AG09309 (cell line): ENCODE data around the gene ABHD17B.

Experiments used
- DNase-seq: peaks from one replicate; pipeline ENCODE4 v3.0.0-alpha.2; 2010; ENCODE audit warnings: low read depth
- H3K4me3 ChIP-seq: 2 replicates; pipeline ENCODE4 v1.5.1; 2011; ENCODE audit warnings: mild to moderate bottlenecking, low read depth, low read length, moderate library complexity; ENCODE audit not compliant: control insufficient read depth
- CTCF ChIP-seq: IDR thresholded peaks from 2 replicates; pipeline ENCODE4 v1.5.1; 2011; ENCODE audit warnings: mild to moderate bottlenecking, low read depth, low read length, inconsistent platforms; ENCODE audit not compliant: insufficient read depth, control insufficient read depth; ENCODE audit errors: missing control alignments

The ABHD17B gene

GRCh38 chr9:71830929-71831328, 80.1 kb downstream of the ABHD17B start:
- H3K4me3 ChIP-seq = no peak overlapping the region
- DNase-seq = no peak
- TF ChIP-seq CTCF = no peak

GRCh38 chr9:71830153-71830552, 80.8 kb downstream of the ABHD17B start:
- no peak overlapping the region for H3K4me3 ChIP-seq
- no peak for DNase-seq
- TF ChIP-seq CTCF = no peak

GRCh38 chr9:71826279-71826678, 84.7 kb downstream of the ABHD17B start:
- no peak overlapping the region for H3K4me3 ChIP-seq
- no peak for TF ChIP-seq CTCF
- no peak for DNase-seq

DNA sequence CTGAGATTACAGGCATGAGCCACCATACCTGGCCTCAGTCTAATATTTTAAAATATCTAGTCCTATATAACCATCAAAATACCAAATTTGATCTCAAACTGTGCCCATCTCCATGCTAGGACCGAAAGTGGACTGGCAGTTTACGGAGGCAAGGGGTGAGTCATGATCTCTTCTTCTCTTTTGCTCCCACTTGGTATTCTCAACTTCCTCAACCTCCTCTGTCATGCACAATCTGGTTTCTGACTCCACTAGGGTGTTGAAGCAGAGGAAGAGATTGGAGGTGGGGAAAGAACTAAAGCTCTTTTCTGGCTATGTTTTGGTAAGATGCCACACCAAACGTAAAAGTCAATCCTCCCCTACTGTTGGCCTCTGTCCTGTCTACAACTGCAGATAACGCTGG, 86.7 kb downstream of the ABHD17B start:
- no peak for DNase-seq
- no peak overlapping the region for H3K4me3 ChIP-seq
- TF ChIP-seq CTCF = no peak

DNA sequence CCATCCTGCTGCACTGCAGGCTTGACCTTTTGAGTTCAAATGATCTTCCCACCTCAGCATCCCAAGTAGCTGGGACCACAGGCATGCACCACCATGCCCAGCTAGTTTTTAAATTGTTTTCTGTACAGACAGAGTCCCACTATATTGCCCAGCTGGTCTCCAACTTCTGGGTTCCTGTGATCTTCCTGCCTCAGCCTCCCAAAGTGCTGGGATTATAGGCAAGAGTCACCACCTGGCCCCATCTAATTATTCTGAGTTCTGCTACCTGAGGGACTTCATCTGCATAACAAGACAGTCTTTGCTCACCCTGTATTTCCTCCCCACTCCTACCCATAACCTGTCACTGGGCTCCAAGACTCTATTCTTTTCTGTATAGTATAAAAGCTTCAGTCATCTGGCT, 88.1 kb downstream of the ABHD17B start:
- no peak for TF ChIP-seq CTCF
- no peak overlapping the region for H3K4me3 ChIP-seq

DNA sequence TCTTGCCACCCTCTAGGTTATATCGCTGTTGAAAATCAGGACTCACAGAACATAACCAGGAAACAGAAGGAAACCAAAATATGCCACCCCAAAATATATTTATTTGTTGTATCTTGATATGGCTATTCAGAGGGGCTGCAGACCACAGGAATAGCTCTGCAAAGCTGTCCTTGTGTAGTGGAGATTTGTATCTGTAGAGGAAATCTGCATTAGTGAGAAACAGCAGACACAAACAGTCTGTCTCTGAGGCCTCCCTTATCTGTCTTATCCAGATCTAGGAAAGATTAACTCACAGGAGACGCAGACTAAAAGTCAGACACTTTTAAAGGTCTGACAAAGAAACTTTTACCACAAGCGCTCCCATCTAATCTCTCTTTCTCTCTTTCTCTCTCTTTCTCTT, 88.5 kb downstream of the ABHD17B start:
- no peak for TF ChIP-seq CTCF
- no peak overlapping the region for H3K4me3 ChIP-seq
- no peak for DNase-seq

More for the DNA sequence above, 88.1 kb downstream of the ABHD17B start:
- DNase-seq = no peak

DNA sequence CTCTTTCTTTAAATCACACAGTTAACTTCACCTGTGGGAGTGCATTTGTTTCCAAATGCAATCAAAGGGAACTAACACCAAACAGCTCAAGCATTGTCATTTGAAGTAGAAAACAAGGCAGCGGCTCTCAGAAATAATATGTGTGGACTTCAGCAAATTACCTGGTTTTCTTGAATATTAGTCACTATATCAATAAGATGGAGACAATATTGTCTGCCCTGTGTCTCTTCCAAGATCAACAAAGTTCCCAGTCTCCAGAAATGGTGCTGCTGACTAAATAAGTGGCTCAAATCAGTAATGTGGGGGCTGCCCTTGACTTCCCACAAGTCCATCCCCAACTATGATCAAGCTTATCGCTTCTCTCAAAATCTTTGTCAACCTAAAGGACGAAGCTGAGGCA, 89.6 kb downstream of the ABHD17B start:
- DNase-seq = no peak
- TF ChIP-seq CTCF = no peak
- no peak overlapping the region for H3K4me3 ChIP-seq
